H9 (cell line): ENCODE data around the gene JAKMIP1. TPM values are rescaled to one million over a fixed set of nuclear protein-coding genes. Genes with fewer than 3 reads are reported as not detected.

Experiments
- DNase-seq: peaks from one replicate; pipeline ENCODE4 v3.0.0-alpha.2; 2017
- H2AFZ ChIP-seq: one replicate; pipeline ENCODE4 v1.6.1; 2013; ENCODE audit warnings: mild to moderate bottlenecking, low read length, control low read depth, moderate library complexity
- H2AK5ac ChIP-seq: 2 replicates; pipeline ENCODE4 v1.6.1; 2013; ENCODE audit warnings: low read length, control low read depth, mixed read lengths; ENCODE audit not compliant: insufficient read length
- H2BK120ac ChIP-seq: one replicate; pipeline ENCODE4 v1.6.1; 2013; ENCODE audit warnings: low read depth, mild to moderate bottlenecking, low read length, control low read depth, inconsistent platforms; ENCODE audit not compliant: poor library complexity, severe bottlenecking
- H2BK12ac ChIP-seq: 2 replicates; pipeline ENCODE4 v1.6.1; 2013; ENCODE audit warnings: low read length, control low read depth, mixed read lengths, low read depth; ENCODE audit not compliant: insufficient read length
- H2BK15ac ChIP-seq: 2 replicates; pipeline ENCODE4 v1.6.1; 2013; ENCODE audit warnings: low read depth, low read length, control low read depth
- H2BK20ac ChIP-seq: one replicate; pipeline ENCODE4 v1.6.1; 2013; ENCODE audit warnings: low read depth, mild to moderate bottlenecking, low read length, control low read depth, inconsistent platforms; ENCODE audit not compliant: poor library complexity, severe bottlenecking
- H2BK5ac ChIP-seq: 2 replicates; pipeline ENCODE4 v1.6.1; 2013; ENCODE audit warnings: low read length, control low read depth, mixed read lengths; ENCODE audit not compliant: insufficient read length
- H3K14ac ChIP-seq: 2 replicates; pipeline ENCODE4 v1.6.1; 2013; ENCODE audit warnings: low read length, control low read depth; ENCODE audit not compliant: insufficient read depth
- H3K18ac ChIP-seq: 2 replicates; pipeline ENCODE4 v1.6.1; 2013; ENCODE audit warnings: low read depth, mild to moderate bottlenecking, mixed read lengths, low read length, control low read depth; ENCODE audit not compliant: insufficient read length
- H3K23ac ChIP-seq: 2 replicates; pipeline ENCODE4 v1.6.1; 2013; ENCODE audit warnings: low read length, control low read depth, mixed read lengths, low read depth; ENCODE audit not compliant: insufficient read length
- H3K23me2 ChIP-seq: 2 replicates; pipeline ENCODE4 v1.6.1; 2013; ENCODE audit warnings: low read depth, mild to moderate bottlenecking, mixed read lengths, low read length, control low read depth; ENCODE audit not compliant: insufficient read length, poor library complexity, severe bottlenecking
- H3K27ac ChIP-seq: 2 replicates; pipeline ENCODE4 v1.5.1; 2013; ENCODE audit warnings: low read length, control low read depth, mixed read lengths, low read depth; ENCODE audit not compliant: insufficient read length
- H3K27me3 ChIP-seq: 2 replicates; pipeline ENCODE4 v1.6.1; 2013; ENCODE audit warnings: low read length, control low read depth, inconsistent platforms; ENCODE audit not compliant: insufficient read depth
- H3K4ac ChIP-seq: 2 replicates; pipeline ENCODE4 v1.6.1; 2013; ENCODE audit warnings: low read depth, mild to moderate bottlenecking, control low read depth, inconsistent platforms, low read length, moderate library complexity
- H3K4me1 ChIP-seq: 2 replicates; pipeline ENCODE4 v1.6.1; 2013; ENCODE audit warnings: low read length, control low read depth, inconsistent platforms; ENCODE audit not compliant: insufficient read depth
- H3K4me2 ChIP-seq: 2 replicates; pipeline ENCODE4 v1.6.1; 2013; ENCODE audit warnings: low read length, control low read depth, mixed read lengths; ENCODE audit not compliant: insufficient read length, insufficient read depth
- H3K56ac ChIP-seq: 2 replicates; pipeline ENCODE4 v1.6.1; 2013; ENCODE audit warnings: low read depth, mild to moderate bottlenecking, mixed read lengths, low read length, control low read depth; ENCODE audit not compliant: insufficient read length
- H3K79me1 ChIP-seq: 2 replicates; pipeline ENCODE4 v1.6.1; 2013; ENCODE audit warnings: low read depth, mild to moderate bottlenecking, moderate library complexity, low read length, control low read depth, inconsistent platforms; ENCODE audit not compliant: insufficient read depth, poor library complexity, severe bottlenecking
- H3K79me2 ChIP-seq: 2 replicates; pipeline ENCODE4 v1.6.1; 2013; ENCODE audit warnings: low read length, control low read depth, inconsistent platforms; ENCODE audit not compliant: insufficient read depth
- H3K9ac ChIP-seq: 2 replicates; pipeline ENCODE4 v1.6.1; 2013; ENCODE audit warnings: low read length, control low read depth, mixed read lengths; ENCODE audit not compliant: insufficient read length; ENCODE audit errors: extremely low read depth
- H3K9me3 ChIP-seq: one replicate; pipeline ENCODE4 v1.6.1; 2013; ENCODE audit warnings: low read depth, low read length, inconsistent platforms; ENCODE audit not compliant: control insufficient read depth
- H3T11ph ChIP-seq: one replicate; pipeline ENCODE4 v1.6.1; 2013; ENCODE audit warnings: mild to moderate bottlenecking, low read length, control low read depth, inconsistent platforms
- H4K20me1 ChIP-seq: one replicate; pipeline ENCODE4 v1.6.1; 2013; ENCODE audit not compliant: control insufficient read depth, insufficient read length, insufficient read depth
- H4K5ac ChIP-seq: 2 replicates; pipeline ENCODE4 v1.6.1; 2013; ENCODE audit warnings: low read depth, mild to moderate bottlenecking, mixed read lengths, low read length, control low read depth; ENCODE audit not compliant: insufficient read length
- H4K8ac ChIP-seq: replicated peaks from 2 replicates; pipeline ENCODE4 v1.6.1; 2013; ENCODE audit warnings: low read length, control low read depth, mixed read lengths, low read depth; ENCODE audit not compliant: insufficient read length
- H4K91ac ChIP-seq: 2 replicates; pipeline ENCODE4 v1.6.1; 2013; ENCODE audit warnings: low read depth, mild to moderate bottlenecking, moderate library complexity, mixed read lengths, low read length, control low read depth; ENCODE audit not compliant: insufficient read length
- H3K27ac Mint-ChIP-seq, 3 experiments: 2 replicates in 2 of 3; 3 replicates in 1 of 3; pipeline ENCODE4 v1.8.0; 2020 to 2021; ENCODE audit warnings: mixed read lengths in 3 of 3, mild to moderate bottlenecking in 1 of 3, moderate library complexity in 1 of 3
- H3K27me3 Mint-ChIP-seq: 2 replicates; pipeline ENCODE4 v1.8.0; 2021; ENCODE audit warnings: low read depth, mild to moderate bottlenecking, moderate library complexity, mixed read lengths
- H3K36me3 Mint-ChIP-seq, 3 experiments: 2 replicates in 2 of 3; 3 replicates in 1 of 3; pipeline ENCODE4 v1.8.0; 2020 to 2021; ENCODE audit warnings: low read depth in 3 of 3, mixed read lengths in 3 of 3; ENCODE audit not compliant: insufficient read depth in 1 of 3
- H3K4me1 Mint-ChIP-seq, 2 experiments: 2 replicates each; pipeline ENCODE4 v1.8.0; 2020; ENCODE audit warnings: mixed read lengths in 2 of 2
- H3K4me3 Mint-ChIP-seq, 2 experiments: 2 replicates in 1 of 2; 3 replicates in 1 of 2; pipeline ENCODE4 v1.8.0; 2020 to 2021; ENCODE audit warnings: mild to moderate bottlenecking in 2 of 2, mixed read lengths in 2 of 2, moderate library complexity in 1 of 2
- H3K9me3 Mint-ChIP-seq, 2 experiments: 2 replicates in 1 of 2; 3 replicates in 1 of 2; pipeline ENCODE4 v1.8.0; 2020; ENCODE audit warnings: mild to moderate bottlenecking in 2 of 2, mixed read lengths in 2 of 2, moderate library complexity in 1 of 2
- WGBS: extraction: QIAGEN DNeasy Blood & Tissue Kit; methylation state at CpG from one replicate; pipeline ENCODE4 v1.1.7; 2013; ENCODE audit warnings: missing lambda C conversion rate, low lambda C conversion rate, mixed read lengths; ENCODE audit not compliant: insufficient read length; ENCODE audit errors: extremely low coverage; 5-methylcytosine and 5-hydroxymethylcytosine counted together
- total RNA-seq: library from RNA; stranded (reverse); gene quantifications from 2 replicates; pipeline ENCODE4 v1.2.1, GENCODE V29; 2021
- TF ChIP-seq, protein P1 (sequence below): fragments of 200-600 bp; sonication (generic); conservative IDR thresholded peaks from 3 replicates; pipeline ENCODE4 v1.8.0; 2021; ENCODE audit warnings: antibody characterized with exemption, mild to moderate bottlenecking

Gene JAKMIP1
- total RNA-seq, 1 experiment from 2014 or later, result 1.5 TPM

DNA sequence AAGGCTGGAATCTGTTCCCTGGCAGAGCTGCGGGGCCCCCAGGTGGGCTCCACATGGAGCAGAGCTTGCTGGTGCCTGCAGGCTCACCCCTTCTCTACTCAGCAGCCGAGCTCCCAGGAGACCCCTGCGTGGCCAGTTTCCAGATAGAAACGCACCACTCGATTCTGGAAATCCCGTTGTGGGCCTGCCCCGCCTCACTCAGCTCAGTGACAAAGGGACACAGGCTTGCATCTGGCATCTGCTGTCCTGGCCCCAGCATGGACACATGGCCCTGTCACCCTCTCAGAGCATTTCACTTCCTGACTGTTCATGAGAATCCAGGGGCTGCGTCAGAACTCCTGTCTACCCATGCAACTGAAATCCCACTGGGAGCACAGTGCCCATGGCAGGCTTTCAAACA is 161.6 kb downstream of the JAKMIP1 start:
- no peaks in the 10 kb centered on the region for H3K36me3 Mint-ChIP-seq
- no peak overlapping the region for H3K14ac ChIP-seq
- H3K23me2 ChIP-seq, result no peaks in the 10 kb centered on the region

More for the DNA sequence above, 161.6 kb downstream of the JAKMIP1 start:
- Histone ChIP-seq H4K20me1 (no peaks in the 10 kb centered on the region), H3K56ac (no peak overlapping the region), H4K8ac (no peak overlapping the region), H3K79me2 (no peaks in the 10 kb centered on the region; the same call in 1 of the 2 replicates), H2BK15ac (no peak overlapping the region), H3K9ac (no peak overlapping the region), H4K5ac (no peak overlapping the region), H3K18ac (no peak overlapping the region), H2BK5ac (no peak overlapping the region), H3K4me2 (no peak overlapping the region), H3K4ac (no peak overlapping the region), H3K4me1 (no peaks in the 10 kb centered on the region; the same call in 1 of the 2 replicates), H3K23ac (no peak overlapping the region), H3K79me1 (no peaks in the 10 kb centered on the region), H4K91ac (no peak overlapping the region), H3K27ac (no peak overlapping the region), H2BK12ac (no peak overlapping the region), H2BK20ac (no peak overlapping the region), H2BK120ac (no peak overlapping the region), H3T11ph (no peak overlapping the region), H3K27me3 (no peaks in the 10 kb centered on the region), H2AK5ac (no peak overlapping the region), H2AFZ (no peak overlapping the region), H3K9me3 (no peaks in the 10 kb centered on the region)
- Mint-ChIP-seq H3K27ac (no peak overlapping the region), H3K4me3 (no peak overlapping the region), H3K9me3 (no peaks in the 10 kb centered on the region), H3K27me3 (peaks cover 8% of the 10 kb centered on the region), H3K4me1 (peaks cover 7 to 15% of the 10 kb centered on the region in 2 experiments; a peak in 2 of 4 replicates)
- TF ChIP-seq, protein P1, sequence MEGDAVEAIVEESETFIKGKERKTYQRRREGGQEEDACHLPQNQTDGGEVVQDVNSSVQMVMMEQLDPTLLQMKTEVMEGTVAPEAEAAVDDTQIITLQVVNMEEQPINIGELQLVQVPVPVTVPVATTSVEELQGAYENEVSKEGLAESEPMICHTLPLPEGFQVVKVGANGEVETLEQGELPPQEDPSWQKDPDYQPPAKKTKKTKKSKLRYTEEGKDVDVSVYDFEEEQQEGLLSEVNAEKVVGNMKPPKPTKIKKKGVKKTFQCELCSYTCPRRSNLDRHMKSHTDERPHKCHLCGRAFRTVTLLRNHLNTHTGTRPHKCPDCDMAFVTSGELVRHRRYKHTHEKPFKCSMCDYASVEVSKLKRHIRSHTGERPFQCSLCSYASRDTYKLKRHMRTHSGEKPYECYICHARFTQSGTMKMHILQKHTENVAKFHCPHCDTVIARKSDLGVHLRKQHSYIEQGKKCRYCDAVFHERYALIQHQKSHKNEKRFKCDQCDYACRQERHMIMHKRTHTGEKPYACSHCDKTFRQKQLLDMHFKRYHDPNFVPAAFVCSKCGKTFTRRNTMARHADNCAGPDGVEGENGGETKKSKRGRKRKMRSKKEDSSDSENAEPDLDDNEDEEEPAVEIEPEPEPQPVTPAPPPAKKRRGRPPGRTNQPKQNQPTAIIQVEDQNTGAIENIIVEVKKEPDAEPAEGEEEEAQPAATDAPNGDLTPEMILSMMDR, result no peak
- DNase-seq, result no peak
- WGBS, result no CpG with 5 or more reads among the region's 8 CpGs
